Subcutaneous abdominal adipose tissue (tissue), 5 donors: Measurements from ENCODE around the gene SMG6.
A peak's percentile ranks its signal among the peaks of the same experiment; 100 is the strongest.

Source experiments
- H3K27ac ChIP-seq: one replicate; pipeline ENCODE4 v1.7.0; 2013; ENCODE audit warnings: low read depth, mild to moderate bottlenecking, inconsistent platforms, low read length, moderate library complexity
- H3K27me3 ChIP-seq, 5 donors: one replicate each; pipeline ENCODE4 v1.7.0; 2013; ENCODE audit warnings: low read length in 5 of 5, inconsistent platforms in 1 of 5; ENCODE audit not compliant: control insufficient read depth in 5 of 5, insufficient read depth in 4 of 5
- H3K36me3 ChIP-seq, 5 donors: one replicate each; pipeline ENCODE4 v1.7.0; 2013; ENCODE audit warnings: low read length in 5 of 5; ENCODE audit not compliant: control insufficient read depth in 5 of 5, insufficient read depth in 5 of 5
- H3K4me1 ChIP-seq, 5 donors: one replicate each; pipeline ENCODE4 v1.7.0; 2013; ENCODE audit warnings: low read length in 5 of 5, mild to moderate bottlenecking in 3 of 5, moderate library complexity in 1 of 5; ENCODE audit not compliant: control insufficient read depth in 5 of 5, insufficient read depth in 5 of 5
- H3K4me3 ChIP-seq, 5 donors: one replicate each; pipeline ENCODE4 v1.7.0; 2013; ENCODE audit warnings: low read length in 5 of 5, low read depth in 1 of 5
- H3K9ac ChIP-seq, 5 donors: one replicate each; pipeline ENCODE4 v1.7.0; 2013; ENCODE audit warnings: low read length in 5 of 5, mild to moderate bottlenecking in 4 of 5, moderate library complexity in 3 of 5
- H3K9me3 ChIP-seq, 5 donors: one replicate each; pipeline ENCODE4 v1.7.0; 2013; ENCODE audit warnings: low read length in 5 of 5; ENCODE audit not compliant: control insufficient read depth in 5 of 5
- donor health status: healthy.
- donor health status: healthy.
- donor health status: healthy.
- donor health status: healthy.
- donor health status: healthy.

The SMG6 gene

GRCh38 chr17:2057175-2057759 lies 246.3 kb downstream of the SMG6 start:
- H3K36me3 ChIP-seq, result peaks cover 0 to 29% (median 25%) of the 10 kb centered on the region in 5 donors
- H3K4me1 ChIP-seq, result peaks cover 8 to 83% (median 56%) of the 10 kb centered on the region in 5 donors
- H3K4me3 ChIP-seq, result peak overlapping the region in 4 of 5 donors; percentile 27 to 75 (median 35)
- H3K9me3 ChIP-seq, result no peaks in the 10 kb centered on the region
- H3K9ac ChIP-seq, result no peak overlapping the region
- peaks cover 6 to 39% (median 22%) of the 10 kb centered on the region in 5 donors for H3K27me3 ChIP-seq
- H3K27ac ChIP-seq, result no peak overlapping the region

DNA sequence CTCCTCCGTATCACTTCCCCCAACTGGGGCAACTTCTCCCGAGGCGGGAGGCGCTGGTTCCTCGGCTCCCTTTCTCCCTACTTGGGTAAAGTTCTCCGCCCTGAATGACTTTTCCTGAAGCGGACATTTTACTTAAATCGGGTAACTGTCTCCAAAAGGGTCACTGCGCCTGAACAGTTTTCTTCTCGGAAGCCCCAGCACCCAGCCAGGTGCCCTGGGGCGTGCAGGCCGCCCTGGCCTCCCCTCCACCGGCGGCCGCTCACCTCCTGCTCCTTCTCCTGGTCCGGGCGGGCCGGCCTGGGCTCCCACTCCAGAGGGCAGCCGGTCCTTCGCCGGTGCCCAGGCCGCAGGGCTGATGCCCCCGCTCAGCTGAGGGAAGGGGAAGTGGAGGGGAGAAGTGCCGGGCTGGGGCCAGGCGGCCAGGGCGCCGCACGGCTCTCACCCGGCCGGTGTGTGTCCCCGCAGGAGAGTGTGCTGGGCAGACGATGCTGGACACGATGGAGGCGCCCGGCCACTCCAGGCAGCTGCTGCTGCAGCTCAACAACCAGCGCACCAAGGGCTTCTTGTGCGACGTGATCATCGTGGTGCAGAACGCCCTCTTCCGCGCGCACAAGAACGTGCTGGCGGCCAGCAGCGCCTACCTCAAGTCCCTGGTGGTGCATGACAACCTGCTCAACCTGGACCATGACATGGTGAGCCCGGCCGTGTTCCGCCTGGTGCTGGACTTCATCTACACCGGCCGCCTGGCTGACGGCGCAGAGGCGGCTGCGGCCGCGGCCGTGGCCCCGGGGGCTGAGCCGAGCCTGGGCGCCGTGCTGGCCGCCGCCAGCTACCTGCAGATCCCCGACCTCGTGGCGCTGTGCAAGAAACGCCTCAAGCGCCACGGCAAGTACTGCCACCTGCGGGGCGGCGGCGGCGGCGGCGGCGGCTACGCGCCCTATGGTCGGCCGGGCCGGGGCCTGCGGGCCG lies 247.1 kb downstream of the SMG6 start:
- peak overlapping the region in 3 of 5 donors; percentile 35 to 68 (median 64) for H3K9ac ChIP-seq
- H3K4me1 ChIP-seq, result peaks cover 8 to 84% (median 56%) of the 10 kb centered on the region in 5 donors
- H3K27me3 ChIP-seq, result peaks cover 9 to 45% (median 27%) of the 10 kb centered on the region in 5 donors
- H3K9me3 ChIP-seq, result no peaks in the 10 kb centered on the region
- peak overlapping the region; percentile 16 for H3K27ac ChIP-seq
- peak overlapping the region in 4 of 5 donors; percentile 56 to 75 (median 66) for H3K4me3 ChIP-seq
- peaks cover 0 to 26% (median 23%) of the 10 kb centered on the region in 5 donors for H3K36me3 ChIP-seq

- Histone ChIP-seq H3K9ac (peak overlapping the region in 3 of 5 donors; percentile 56 to 68 (median 64)), H3K27ac (peak overlapping the region; percentile 62), H3K4me3 (peak overlapping the region in 4 of 5 donors; percentile 56 to 75 (median 66)), H3K36me3 (peaks cover 0 to 17% (median 13%) of the 10 kb centered on the region in 5 donors), H3K4me1 (peaks cover 4 to 83% (median 47%) of the 10 kb centered on the region in 5 donors), H3K27me3 (peaks cover 11 to 40% (median 28%) of the 10 kb centered on the region in 5 donors), H3K9me3 (no peaks in the 10 kb centered on the region)
Measured at GRCh38 chr17:2055292-2056205, 248.0 kb downstream of the SMG6 start.

DNA sequence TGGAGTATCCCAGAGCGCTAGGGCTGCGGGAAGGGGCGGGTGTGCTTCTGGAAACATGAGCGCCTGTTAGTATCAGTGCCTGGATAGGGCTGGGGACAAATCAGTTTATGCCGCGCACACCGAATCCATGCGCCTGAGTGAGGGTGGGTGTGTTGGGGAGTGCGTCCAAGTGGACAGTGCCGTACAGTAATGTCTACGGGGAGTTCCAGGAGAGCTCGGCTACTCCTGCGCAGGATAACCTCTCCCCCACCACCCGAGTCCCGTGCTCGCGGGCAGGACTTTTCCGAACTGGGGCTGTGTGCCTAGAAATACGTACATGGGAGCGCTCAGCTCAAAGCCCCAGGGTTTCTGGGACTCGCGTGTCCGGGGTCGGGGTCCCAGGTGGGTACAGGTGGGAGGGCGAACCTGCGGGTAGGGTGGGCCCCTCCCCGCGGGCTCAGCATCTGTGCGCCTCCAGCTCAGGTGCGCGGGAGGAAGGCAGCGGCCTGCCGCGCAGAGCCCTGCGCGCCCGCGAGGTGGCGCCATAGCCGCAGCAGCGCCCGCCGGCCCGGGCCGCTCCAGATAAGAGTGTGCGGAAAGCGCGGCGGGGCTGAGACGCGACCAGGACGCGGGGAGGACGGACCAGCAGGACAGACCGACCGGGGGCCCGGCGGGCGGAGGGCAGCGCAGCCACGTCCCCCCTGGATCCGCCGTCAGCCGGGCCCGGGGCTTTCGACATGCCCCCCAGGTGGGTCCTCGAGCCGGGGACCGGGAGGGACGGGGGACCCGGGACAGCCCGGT lies 248.9 kb downstream of the SMG6 start, which contains the start of gene HIC1:
Gene HIC1 (plus strand): TSS at position 592 of the 780 bp plus-strand sequence. CDS start 1,588 bp downstream, outside the sequence.
- no peaks in the 10 kb centered on the region for H3K9me3 ChIP-seq
- H3K9ac ChIP-seq, result peak within 1 kb of the TSS in 2 of 5 donors; percentile 56 to 58
- H3K4me3 ChIP-seq, result peak within 1 kb of the TSS; percentile 47 to 75 (median 66)
- peaks cover 11 to 33% (median 27%) of the 10 kb centered on the region in 5 donors for H3K27me3 ChIP-seq
- peak within 1 kb of the TSS; percentile 62 for H3K27ac ChIP-seq
- peaks cover 0 to 8% (median 7%) of the 10 kb centered on the region in 5 donors for H3K36me3 ChIP-seq
- H3K4me1 ChIP-seq, result peaks cover 2 to 76% (median 43%) of the 10 kb centered on the region in 5 donors

GRCh38 chr17:2054262-2054511 lies 249.4 kb downstream of the SMG6 start:
- Histone ChIP-seq H3K27ac (peak overlapping the region; percentile 46), H3K4me3 (peak overlapping the region; percentile 44 to 71 (median 59)), H3K9ac (no peak overlapping the region)

GRCh38 chr17:2053380-2054261 lies 250.0 kb downstream of the SMG6 start:
- H3K36me3 ChIP-seq, result peaks cover 0 to 7% (median 3%) of the 10 kb centered on the region in 5 donors
- H3K27ac ChIP-seq, result peak overlapping the region; percentile 46
- H3K9me3 ChIP-seq, result no peaks in the 10 kb centered on the region
- H3K27me3 ChIP-seq, result peaks cover 11 to 28% (median 27%) of the 10 kb centered on the region in 5 donors
- peaks cover 6 to 75% (median 45%) of the 10 kb centered on the region in 5 donors for H3K4me1 ChIP-seq
- no peak overlapping the region for H3K9ac ChIP-seq
- peak overlapping the region in 4 of 5 donors; percentile 44 to 71 (median 63) for H3K4me3 ChIP-seq

More at GRCh38 chr17:2054262-2054511, 249.4 kb downstream of the SMG6 start:
- Histone ChIP-seq H3K27me3 (peaks cover 11 to 28% (median 27%) of the 10 kb centered on the region in 5 donors), H3K36me3 (peaks cover 0 to 7% (median 3%) of the 10 kb centered on the region in 5 donors), H3K4me1 (peaks cover 5 to 76% (median 42%) of the 10 kb centered on the region in 5 donors), H3K9me3 (no peaks in the 10 kb centered on the region)

DNA sequence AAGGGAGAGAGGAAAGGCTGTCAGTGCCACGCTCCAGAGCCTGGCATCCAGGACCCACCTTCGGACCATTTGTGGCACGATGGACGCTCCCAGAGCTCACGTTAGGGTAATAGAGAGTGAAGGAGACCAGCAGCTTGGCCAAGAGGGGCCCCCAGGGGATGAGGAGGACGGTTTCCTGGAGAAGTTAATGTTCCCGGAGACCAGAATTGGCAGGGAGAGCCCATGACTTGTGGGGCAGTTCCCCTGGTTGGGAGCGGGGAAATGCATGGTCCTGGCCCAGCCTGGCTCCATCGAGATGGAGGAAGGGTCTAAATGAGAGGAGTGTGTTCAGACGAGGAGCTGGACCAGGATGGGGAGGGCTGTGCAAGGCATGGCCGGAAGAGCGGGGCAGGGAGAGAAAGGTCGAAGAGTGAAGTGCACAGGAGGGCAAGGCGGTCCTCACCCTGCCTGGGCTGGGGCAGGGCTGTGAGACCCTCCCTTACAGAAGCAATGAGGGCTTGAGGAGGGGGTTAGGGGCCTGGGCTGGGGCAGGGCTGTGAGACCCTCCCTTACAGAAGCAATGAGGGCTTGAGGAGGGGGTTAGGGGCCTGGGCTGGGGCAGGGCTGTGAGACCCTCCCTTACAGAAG lies 251.5 kb downstream of the SMG6 start:
- Histone ChIP-seq H3K4me3 (no peak overlapping the region), H3K27me3 (peaks cover 5 to 23% (median 20%) of the 10 kb centered on the region in 5 donors), H3K9me3 (no peaks in the 10 kb centered on the region), H3K27ac (no peak overlapping the region), H3K4me1 (peaks cover 6 to 60% (median 34%) of the 10 kb centered on the region in 5 donors), H3K36me3 (peaks cover 0 to 3% (median 0%) of the 10 kb centered on the region in 5 donors), H3K9ac (no peak overlapping the region)
